ENCODE data around the gene EPM2A. TPM values are rescaled to one million over a fixed set of nuclear protein-coding genes. Genes with fewer than 3 reads are reported as not detected.

The EPM2A gene
- total RNA-seq, 1 experiment from 2014 or later: 4.8 TPM

DNA sequence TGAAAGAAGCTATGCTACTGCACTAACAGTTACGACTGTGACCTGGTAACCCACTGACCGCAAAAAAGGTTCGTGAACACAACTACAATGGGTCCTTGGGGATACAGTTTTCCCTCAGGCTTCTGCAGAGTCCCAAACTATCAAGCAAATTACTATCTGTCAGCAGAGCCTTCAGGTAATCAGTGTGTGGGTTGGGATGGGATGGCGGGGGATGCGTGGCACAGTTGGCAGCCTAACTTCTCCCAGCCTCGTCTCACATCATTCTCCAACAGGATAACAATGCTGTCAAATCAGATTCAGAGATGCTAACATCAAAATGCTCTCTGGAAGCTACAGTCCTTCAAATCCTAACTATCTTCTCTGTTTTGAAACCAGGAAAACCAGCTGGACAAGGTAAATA, 102.3 kb downstream of the EPM2A start:
- no peaks in the 10 kb centered on the region for H3K9me3 Mint-ChIP-seq (ENCODE audit: unreplicated experiment)
- H3K4me3 Mint-ChIP-seq (ENCODE audit: unreplicated experiment): no peak overlapping the region
- peaks cover 6% of the 10 kb centered on the region for H3K4me1 Mint-ChIP-seq (ENCODE audit: insufficient read depth, unreplicated experiment)
- BruUV-seq (replicated peaks): no TSS peak
- ChIA-PET CTCF (interaction anchor here (0.6 to 3.3 kb wide), 39 partner anchors 8 to 1072 kb away, joined by 3 to 30 read pairs (median 5); no protein-coding TSS in a partner anchor), POLR2A (no interaction called here)
- TF ChIP-seq, protein P1, sequence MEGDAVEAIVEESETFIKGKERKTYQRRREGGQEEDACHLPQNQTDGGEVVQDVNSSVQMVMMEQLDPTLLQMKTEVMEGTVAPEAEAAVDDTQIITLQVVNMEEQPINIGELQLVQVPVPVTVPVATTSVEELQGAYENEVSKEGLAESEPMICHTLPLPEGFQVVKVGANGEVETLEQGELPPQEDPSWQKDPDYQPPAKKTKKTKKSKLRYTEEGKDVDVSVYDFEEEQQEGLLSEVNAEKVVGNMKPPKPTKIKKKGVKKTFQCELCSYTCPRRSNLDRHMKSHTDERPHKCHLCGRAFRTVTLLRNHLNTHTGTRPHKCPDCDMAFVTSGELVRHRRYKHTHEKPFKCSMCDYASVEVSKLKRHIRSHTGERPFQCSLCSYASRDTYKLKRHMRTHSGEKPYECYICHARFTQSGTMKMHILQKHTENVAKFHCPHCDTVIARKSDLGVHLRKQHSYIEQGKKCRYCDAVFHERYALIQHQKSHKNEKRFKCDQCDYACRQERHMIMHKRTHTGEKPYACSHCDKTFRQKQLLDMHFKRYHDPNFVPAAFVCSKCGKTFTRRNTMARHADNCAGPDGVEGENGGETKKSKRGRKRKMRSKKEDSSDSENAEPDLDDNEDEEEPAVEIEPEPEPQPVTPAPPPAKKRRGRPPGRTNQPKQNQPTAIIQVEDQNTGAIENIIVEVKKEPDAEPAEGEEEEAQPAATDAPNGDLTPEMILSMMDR (IDR thresholded peaks at IDR 0.05; ENCODE audit: unreplicated experiment): no peak
- H3K36me3 Mint-ChIP-seq (ENCODE audit: insufficient read depth, unreplicated experiment): no peaks in the 10 kb centered on the region
- intact Hi-C loops (cut with micrococcal nuclease): loop anchor here (5.0 to 10.0 kb wide), 3 partner anchors 254 to 698 kb away; no protein-coding TSS in a partner anchor
- no peak overlapping the region for H3K27ac Mint-ChIP-seq (ENCODE audit: low read depth, unreplicated experiment)
- H3K27me3 Mint-ChIP-seq (ENCODE audit: insufficient read depth, unreplicated experiment): no peaks in the 10 kb centered on the region
- no peak for DNase-seq (ENCODE audit: unreplicated experiment)

DNA sequence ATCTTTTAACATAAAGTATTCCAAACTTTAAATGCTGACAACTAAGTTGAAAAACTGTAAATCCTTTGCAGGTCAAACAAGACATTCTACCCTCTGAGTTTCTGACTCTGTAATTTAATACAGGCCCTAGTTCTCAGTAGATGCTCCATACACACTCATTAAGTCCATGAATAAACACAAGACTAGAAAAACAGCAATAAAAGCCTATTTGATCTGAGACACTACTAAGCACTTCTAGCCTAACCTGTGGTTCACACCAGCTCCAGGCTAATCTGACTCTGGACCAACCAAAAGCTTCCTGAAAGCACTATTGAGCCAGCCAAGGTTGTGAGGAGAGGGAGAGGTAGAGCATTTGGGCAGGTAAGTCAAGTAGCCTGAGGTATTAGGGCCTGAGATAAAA, 103.9 kb downstream of the EPM2A start:
- no peaks in the 10 kb centered on the region for H3K9me3 Mint-ChIP-seq (ENCODE audit: unreplicated experiment)
- no peak for DNase-seq (ENCODE audit: unreplicated experiment)
- no peaks in the 10 kb centered on the region for H3K36me3 Mint-ChIP-seq (ENCODE audit: insufficient read depth, unreplicated experiment)
- intact Hi-C loops (cut with micrococcal nuclease): loop anchor here (5.0 to 10.0 kb wide), 3 partner anchors 256 to 697 kb away; no protein-coding TSS in a partner anchor
- POLR2A ChIA-PET: no interaction called here
- no peaks in the 10 kb centered on the region for H3K27me3 Mint-ChIP-seq (ENCODE audit: insufficient read depth, unreplicated experiment)
- H3K27ac Mint-ChIP-seq (ENCODE audit: low read depth, unreplicated experiment): no peak overlapping the region
- CTCF ChIA-PET: interaction anchor here (0.7 kb wide), 2 partner anchors 389 to 912 kb away, joined by 3 read pairs; no protein-coding TSS in a partner anchor
- peaks cover 6% of the 10 kb centered on the region for H3K4me1 Mint-ChIP-seq (ENCODE audit: insufficient read depth, unreplicated experiment)
- no TSS peak for BruUV-seq (replicated peaks)
- TF ChIP-seq, protein P1 (IDR thresholded peaks at IDR 0.05; ENCODE audit: unreplicated experiment): no peak
- H3K4me3 Mint-ChIP-seq (ENCODE audit: unreplicated experiment): no peak overlapping the region

DNA sequence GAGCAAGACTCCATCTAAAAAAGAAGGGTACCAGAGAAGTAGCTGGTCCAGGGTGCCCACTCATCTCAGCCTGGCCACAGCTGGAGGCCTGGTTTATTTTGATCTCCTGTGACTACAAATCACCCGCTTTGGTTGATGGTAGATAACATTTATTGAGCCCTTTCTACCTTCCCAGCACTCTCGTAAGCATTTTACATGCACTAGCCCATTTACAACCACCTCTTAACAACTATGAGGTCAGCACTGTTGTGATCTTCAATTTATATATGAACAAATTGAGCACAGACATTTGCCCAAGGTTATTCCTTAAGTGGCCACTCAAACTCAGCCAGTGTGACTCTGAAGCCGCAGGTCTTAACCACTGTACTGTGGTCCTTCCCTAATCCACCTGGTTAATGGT, 104.7 kb downstream of the EPM2A start:
- Mint-ChIP-seq H3K36me3 (ENCODE audit: insufficient read depth, unreplicated experiment) (no peaks in the 10 kb centered on the region), H3K27ac (ENCODE audit: low read depth, unreplicated experiment) (no peak overlapping the region), H3K4me3 (ENCODE audit: unreplicated experiment) (no peak overlapping the region), H3K27me3 (ENCODE audit: insufficient read depth, unreplicated experiment) (no peaks in the 10 kb centered on the region), H3K4me1 (ENCODE audit: insufficient read depth, unreplicated experiment) (peaks cover 6% of the 10 kb centered on the region), H3K9me3 (ENCODE audit: unreplicated experiment) (no peaks in the 10 kb centered on the region)
- POLR2A ChIA-PET: interaction anchor here (0.6 kb wide), 3 partner anchors 38 to 143 kb away, joined by 3 read pairs; no protein-coding TSS in a partner anchor
- CTCF ChIA-PET: interaction anchor here (0.6 to 0.7 kb wide), 2 partner anchors 139 to 1065 kb away, joined by 3 to 6 read pairs; no protein-coding TSS in a partner anchor
- no peak for DNase-seq (ENCODE audit: unreplicated experiment)
- no TSS peak for BruUV-seq (replicated peaks)
- intact Hi-C loops (cut with micrococcal nuclease): loop anchor here (5.0 to 10.0 kb wide), 3 partner anchors 257 to 696 kb away; no protein-coding TSS in a partner anchor
- TF ChIP-seq, protein P1 (IDR thresholded peaks at IDR 0.05; ENCODE audit: unreplicated experiment): no peak

DNA sequence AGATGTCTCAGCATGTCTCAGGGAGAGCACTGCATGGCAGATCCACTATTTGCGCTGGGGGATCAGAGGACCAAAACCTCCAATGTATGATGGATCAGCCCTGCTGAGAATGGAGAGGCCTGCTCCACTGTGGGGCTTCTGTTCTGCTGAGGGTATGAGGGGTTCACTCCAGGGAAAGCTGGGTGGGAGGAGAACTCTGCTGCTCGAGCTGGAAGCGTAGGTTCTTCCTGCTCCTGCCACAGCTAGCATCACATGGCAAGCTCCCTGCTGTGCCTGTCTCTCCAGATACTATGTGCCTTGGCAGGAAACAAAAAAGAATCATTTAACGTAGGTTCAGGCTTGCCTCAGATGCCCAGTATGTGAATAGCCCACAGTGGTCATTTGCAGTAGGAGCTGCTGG, 105.8 kb downstream of the EPM2A start:
- H3K27me3 Mint-ChIP-seq (ENCODE audit: insufficient read depth, unreplicated experiment): no peaks in the 10 kb centered on the region
- H3K27ac Mint-ChIP-seq (ENCODE audit: low read depth, unreplicated experiment): no peak overlapping the region
- H3K9me3 Mint-ChIP-seq (ENCODE audit: unreplicated experiment): no peaks in the 10 kb centered on the region
- BruUV-seq (replicated peaks): no TSS peak
- DNase-seq (ENCODE audit: unreplicated experiment): no peak
- ChIA-PET POLR2A (no interaction called here), CTCF (interaction anchor here (0.6 to 1.0 kb wide), 3 partner anchors 12 to 243 kb away, joined by 3 to 4 read pairs (median 3); no protein-coding TSS in a partner anchor)
- H3K4me3 Mint-ChIP-seq (ENCODE audit: unreplicated experiment): no peak overlapping the region
- intact Hi-C loops (cut with micrococcal nuclease): no loop called here
- TF ChIP-seq, protein P1 (IDR thresholded peaks at IDR 0.05; ENCODE audit: unreplicated experiment): no peak
- peaks cover 5% of the 10 kb centered on the region for H3K4me1 Mint-ChIP-seq (ENCODE audit: insufficient read depth, unreplicated experiment)
- H3K36me3 Mint-ChIP-seq (ENCODE audit: insufficient read depth, unreplicated experiment): no peaks in the 10 kb centered on the region

Measured in MCF 10A (cell line).